Measurements from ENCODE around the gene NAV2. TPM values are rescaled to one million over a fixed set of nuclear protein-coding genes. Genes with fewer than 3 reads are reported as not detected.
A peak's percentile ranks its signal among the peaks of the same experiment; 100 is the strongest.

Gene NAV2
- total and polyA plus RNA-seq, 11 donors, result 7.6 to 46.5 (median 20.2) TPM

GRCh38 chr11:19988598-19988997 is 276.0 kb downstream of the NAV2 start:
- TF ChIP-seq POLR2A (IDR thresholded peaks at IDR 0.05), result no peak
- H3K36me3 ChIP-seq, result no peaks in the 10 kb centered on the region
- peak overlapping the region in 11 of 12 donors; percentile 18 to 71 (median 53) for H3K27ac ChIP-seq
- H3K27me3 ChIP-seq, result no peaks in the 10 kb centered on the region
- peak in 3 of 5 donors; percentile 31 to 62 (median 53) for DNase-seq
- peak; percentile 74 to 88 (median 79) for ATAC-seq
- WGBS, 4 donors, result 27 to 67% (median 40%) methylated on average over 2 of the region's 2 CpGs
- no peak overlapping the region for H3K4me3 ChIP-seq
- peaks cover 0 to 4% (median 0%) of the 10 kb centered on the region in 12 donors for H3K9me3 ChIP-seq
- H3K4me1 ChIP-seq, result peaks cover 0 to 28% (median 10%) of the 10 kb centered on the region in 12 donors
- intact Hi-C loops (cut with DNase I), result no loop called here

GRCh38 chr11:19989191-19989590 is 276.6 kb downstream of the NAV2 start:
- ATAC-seq (peak in 1 of 4 donors; percentile 5), DNase-seq (no peak)
- H3K4me3 ChIP-seq, result no peak overlapping the region
- peaks cover 0 to 28% (median 10%) of the 10 kb centered on the region in 12 donors for H3K4me1 ChIP-seq
- no peaks in the 10 kb centered on the region for H3K27me3 ChIP-seq
- no peaks in the 10 kb centered on the region for H3K36me3 ChIP-seq
- TF ChIP-seq CTCF (IDR thresholded peaks at IDR 0.05) (no peak), POLR2A (IDR thresholded peaks at IDR 0.05) (no peak)
- peak overlapping the region in 6 of 12 donors; percentile 45 to 71 (median 56) for H3K27ac ChIP-seq
- peaks cover 0 to 4% (median 0%) of the 10 kb centered on the region in 12 donors for H3K9me3 ChIP-seq
- 83 to 90% (median 87%) methylated on average over 2 of the region's 2 CpGs for WGBS, 4 donors
- intact Hi-C loops (cut with DNase I), result no loop called here

GRCh38 chr11:19992162-19992561 is 279.5 kb downstream of the NAV2 start:
- peaks cover 0 to 37% (median 17%) of the 10 kb centered on the region in 12 donors for H3K4me1 ChIP-seq
- H3K9me3 ChIP-seq, result peaks cover 0 to 4% (median 0%) of the 10 kb centered on the region in 12 donors
- no peak for ATAC-seq
- TF ChIP-seq CTCF (IDR thresholded peaks at IDR 0.05) (no peak), POLR2A (IDR thresholded peaks at IDR 0.05) (no peak)
- no peak overlapping the region for H3K4me3 ChIP-seq
- no peaks in the 10 kb centered on the region for H3K36me3 ChIP-seq
- H3K27ac ChIP-seq, result no peak overlapping the region
- H3K27me3 ChIP-seq, result no peaks in the 10 kb centered on the region
- DNase-seq, result no peak
- intact Hi-C loops (cut with DNase I), result loop anchor here in 1 of 10 donors (5.0 kb wide), 1 partner anchor 40 kb away; no protein-coding TSS in a partner anchor

- Histone ChIP-seq H3K27me3 (no peaks in the 10 kb centered on the region), H3K9me3 (peaks cover 0 to 4% (median 0%) of the 10 kb centered on the region in 12 donors), H3K36me3 (no peaks in the 10 kb centered on the region), H3K4me3 (no peak overlapping the region), H3K4me1 (peaks cover 0 to 36% (median 17%) of the 10 kb centered on the region in 12 donors), H3K27ac (no peak overlapping the region)
- ATAC-seq (no peak), DNase-seq (no peak)
- intact Hi-C loops (cut with DNase I), result loop anchor here in 1 of 10 donors (5.0 kb wide), 1 partner anchor 41 kb away; no protein-coding TSS in a partner anchor
- TF ChIP-seq POLR2A (IDR thresholded peaks at IDR 0.05), result no peak
- no peak for TF ChIP-seq CTCF (IDR thresholded peaks at IDR 0.05)
Observed at GRCh38 chr11:19992998-19993397, 280.4 kb downstream of the NAV2 start.

GRCh38 chr11:19994672-19995071 is 282.0 kb downstream of the NAV2 start:
- TF ChIP-seq POLR2A (IDR thresholded peaks at IDR 0.05) (no peak), CTCF (IDR thresholded peaks at IDR 0.05) (no peak)
- peaks cover 0 to 27% (median 12%) of the 10 kb centered on the region in 12 donors for H3K4me1 ChIP-seq
- H3K27ac ChIP-seq, result peak overlapping the region in 9 of 12 donors; percentile 9 to 72 (median 37)
- H3K9me3 ChIP-seq, result peaks cover 0 to 4% (median 0%) of the 10 kb centered on the region in 12 donors
- no peak overlapping the region for H3K4me3 ChIP-seq
- intact Hi-C loops (cut with DNase I), result loop anchor here in 1 of 10 donors (5.0 kb wide), 1 partner anchor 42 kb away; no protein-coding TSS in a partner anchor
- ATAC-seq (no peak), DNase-seq (no peak)
- H3K27me3 ChIP-seq, result no peaks in the 10 kb centered on the region
- 61 to 71% (median 65%) methylated on average over 3 of the region's 3 CpGs for WGBS, 4 donors
- H3K36me3 ChIP-seq, result no peaks in the 10 kb centered on the region
